GM11168 (cell line): ENCODE results near the gene PDIK1L.

Experiments used
- in situ Hi-C: fragments of 300-500 bp; cut with MboI; formaldehyde crosslinking; loops from one replicate; pipeline ENCODE4 v1.12.0; 2022; ENCODE audit warnings: low sequenced_read_pairs; ENCODE audit not compliant: unreplicated experiment

PDIK1L gene

GRCh38 chr1:26119892-26120608, 8.4 kb downstream of the PDIK1L start:
- in situ Hi-C loops = no loop called here

GRCh38 chr1:26121854-26122773, 10.5 kb downstream of the PDIK1L start:
- in situ Hi-C loops = no loop called here

GRCh38 chr1:26122988-26123973, 11.7 kb downstream of the PDIK1L start:
- in situ Hi-C loops = no loop called here

GRCh38 chr1:26124418-26125331, 13.1 kb downstream of the PDIK1L start:
- in situ Hi-C loops = no loop called here

- in situ Hi-C loops = no loop called here
These were observed 13.8 kb downstream of the PDIK1L start for GRCh38 chr1:26125382-26125781.

GRCh38 chr1:26125946-26126320, 14.3 kb downstream of the PDIK1L start:
- in situ Hi-C loops = no loop called here

GRCh38 chr1:26126321-26127084, 14.9 kb downstream of the PDIK1L start:
- in situ Hi-C loops = no loop called here

GRCh38 chr1:26127235-26128163, 15.9 kb downstream of the PDIK1L start:
- in situ Hi-C loops = no loop called here

- in situ Hi-C loops = no loop called here
These were observed 18.2 kb downstream of the PDIK1L start for GRCh38 chr1:26129778-26130177.

- in situ Hi-C loops = no loop called here
These were observed 19.1 kb downstream of the PDIK1L start for GRCh38 chr1:26130695-26131094.

GRCh38 chr1:26132128-26132833, 20.7 kb downstream of the PDIK1L start:
- in situ Hi-C loops = no loop called here

- in situ Hi-C loops = no loop called here
These were observed 21.2 kb downstream of the PDIK1L start for GRCh38 chr1:26132834-26133167.

- in situ Hi-C loops = no loop called here
These were observed 22.8 kb downstream of the PDIK1L start for GRCh38 chr1:26134466-26134865.

GRCh38 chr1:26138974-26139558, 27.4 kb downstream of the PDIK1L start:
- in situ Hi-C loops = no loop called here

- in situ Hi-C loops = no loop called here
These were observed 30.5 kb downstream of the PDIK1L start for GRCh38 chr1:26142159-26142558.
